ENCODE results near the gene CTIF.

Gene CTIF

DNA sequence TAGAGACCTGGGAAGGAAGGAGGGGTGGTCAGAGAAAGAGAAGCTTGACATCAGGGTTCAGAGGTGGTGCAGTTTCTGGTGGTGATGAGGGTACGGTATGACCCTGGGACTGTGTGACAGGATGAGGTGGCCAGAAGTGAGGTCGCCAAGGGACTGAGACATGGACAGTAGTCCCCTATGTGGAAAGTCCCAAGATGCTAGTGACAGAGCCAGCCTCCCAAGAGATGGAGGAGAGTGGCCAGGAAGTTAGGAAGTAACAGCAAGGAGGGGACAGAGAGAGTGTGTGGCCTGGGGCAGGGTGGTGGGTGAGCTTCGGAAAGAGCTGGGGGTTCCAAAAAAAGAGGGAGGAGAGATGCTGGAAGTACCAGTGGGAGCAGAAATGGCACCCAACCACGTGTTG lies 345.9 kb downstream of the CTIF start:
- no peak for DNase-seq (ENCODE audit: extremely low read depth, low read depth)

DNA sequence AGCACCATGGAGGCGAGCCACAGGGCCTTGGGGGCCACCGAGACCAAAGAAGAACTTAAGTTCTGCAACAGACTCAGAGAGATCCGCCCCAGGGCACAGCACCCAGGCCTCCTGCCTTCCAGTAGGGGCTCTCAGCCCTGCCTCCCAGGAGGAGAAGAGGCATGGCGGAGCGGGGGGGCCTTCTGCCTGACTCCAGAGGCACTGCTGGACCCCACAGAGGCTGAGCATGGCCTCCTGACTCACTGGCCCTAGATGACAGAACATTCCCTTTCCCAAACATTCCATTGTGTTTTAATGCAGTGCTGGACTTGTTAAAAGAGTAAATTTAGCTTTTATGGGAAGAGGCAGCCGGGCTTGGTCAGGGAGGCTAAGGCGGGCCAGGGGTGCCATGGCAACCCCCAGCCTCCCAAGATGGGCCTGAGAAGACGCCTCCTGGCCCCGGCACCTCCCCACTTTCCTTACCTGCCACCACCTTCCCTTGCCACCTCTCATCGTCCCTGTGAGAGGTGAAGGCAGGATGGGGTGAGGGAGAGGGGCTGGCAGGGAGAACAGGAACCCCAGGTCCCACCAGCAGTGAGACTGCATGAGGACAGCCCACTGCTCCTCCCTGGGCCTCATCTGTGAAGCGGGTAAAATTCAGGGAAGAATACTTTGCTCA lies 346.6 kb downstream of the CTIF start:
- no peak overlapping the region for H3K4me3 ChIP-seq (replicated peaks; ENCODE audit: low read depth, low read length)
- DNase-seq (ENCODE audit: extremely low read depth, low read depth), result no peak
- TF ChIP-seq, protein P1, sequence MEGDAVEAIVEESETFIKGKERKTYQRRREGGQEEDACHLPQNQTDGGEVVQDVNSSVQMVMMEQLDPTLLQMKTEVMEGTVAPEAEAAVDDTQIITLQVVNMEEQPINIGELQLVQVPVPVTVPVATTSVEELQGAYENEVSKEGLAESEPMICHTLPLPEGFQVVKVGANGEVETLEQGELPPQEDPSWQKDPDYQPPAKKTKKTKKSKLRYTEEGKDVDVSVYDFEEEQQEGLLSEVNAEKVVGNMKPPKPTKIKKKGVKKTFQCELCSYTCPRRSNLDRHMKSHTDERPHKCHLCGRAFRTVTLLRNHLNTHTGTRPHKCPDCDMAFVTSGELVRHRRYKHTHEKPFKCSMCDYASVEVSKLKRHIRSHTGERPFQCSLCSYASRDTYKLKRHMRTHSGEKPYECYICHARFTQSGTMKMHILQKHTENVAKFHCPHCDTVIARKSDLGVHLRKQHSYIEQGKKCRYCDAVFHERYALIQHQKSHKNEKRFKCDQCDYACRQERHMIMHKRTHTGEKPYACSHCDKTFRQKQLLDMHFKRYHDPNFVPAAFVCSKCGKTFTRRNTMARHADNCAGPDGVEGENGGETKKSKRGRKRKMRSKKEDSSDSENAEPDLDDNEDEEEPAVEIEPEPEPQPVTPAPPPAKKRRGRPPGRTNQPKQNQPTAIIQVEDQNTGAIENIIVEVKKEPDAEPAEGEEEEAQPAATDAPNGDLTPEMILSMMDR (IDR thresholded peaks at IDR 0.05; ENCODE audit: low read depth, low read length, missing control alignments), result no peak

More for the DNA sequence above, 345.9 kb downstream of the CTIF start:
- TF ChIP-seq, protein P1 (IDR thresholded peaks at IDR 0.05; ENCODE audit: low read depth, low read length, missing control alignments), result no peak
- H3K4me3 ChIP-seq (replicated peaks; ENCODE audit: low read depth, low read length), result no peak overlapping the region

DNA sequence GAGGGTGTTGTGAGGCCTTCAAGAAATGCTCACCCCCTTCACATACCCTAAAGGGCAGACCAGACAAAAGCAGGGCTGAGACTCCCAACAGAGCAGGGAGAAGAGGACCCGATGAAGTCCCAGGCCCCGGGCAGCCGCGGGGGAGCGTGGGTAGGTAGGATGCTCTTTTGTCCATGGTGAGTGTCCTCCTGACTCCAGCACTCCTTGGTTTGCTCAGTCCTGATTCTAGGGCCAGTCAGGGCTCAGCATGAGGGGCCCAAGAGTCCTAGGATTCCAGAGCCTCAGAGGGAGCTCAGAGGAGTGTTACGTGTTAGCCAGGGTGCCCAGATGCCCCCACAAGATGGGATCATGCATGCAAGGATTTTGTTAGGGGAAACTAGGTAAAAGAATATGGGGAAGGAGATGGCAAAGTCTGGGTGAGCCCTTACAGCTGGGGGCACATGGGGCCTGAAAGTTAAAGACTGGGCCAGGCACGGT lies 347.1 kb downstream of the CTIF start:
- no peak for DNase-seq (ENCODE audit: extremely low read depth, low read depth)
- H3K4me3 ChIP-seq (replicated peaks; ENCODE audit: low read depth, low read length), result no peak overlapping the region
- TF ChIP-seq, protein P1 (IDR thresholded peaks at IDR 0.05; ENCODE audit: low read depth, low read length, missing control alignments), result no peak

DNA sequence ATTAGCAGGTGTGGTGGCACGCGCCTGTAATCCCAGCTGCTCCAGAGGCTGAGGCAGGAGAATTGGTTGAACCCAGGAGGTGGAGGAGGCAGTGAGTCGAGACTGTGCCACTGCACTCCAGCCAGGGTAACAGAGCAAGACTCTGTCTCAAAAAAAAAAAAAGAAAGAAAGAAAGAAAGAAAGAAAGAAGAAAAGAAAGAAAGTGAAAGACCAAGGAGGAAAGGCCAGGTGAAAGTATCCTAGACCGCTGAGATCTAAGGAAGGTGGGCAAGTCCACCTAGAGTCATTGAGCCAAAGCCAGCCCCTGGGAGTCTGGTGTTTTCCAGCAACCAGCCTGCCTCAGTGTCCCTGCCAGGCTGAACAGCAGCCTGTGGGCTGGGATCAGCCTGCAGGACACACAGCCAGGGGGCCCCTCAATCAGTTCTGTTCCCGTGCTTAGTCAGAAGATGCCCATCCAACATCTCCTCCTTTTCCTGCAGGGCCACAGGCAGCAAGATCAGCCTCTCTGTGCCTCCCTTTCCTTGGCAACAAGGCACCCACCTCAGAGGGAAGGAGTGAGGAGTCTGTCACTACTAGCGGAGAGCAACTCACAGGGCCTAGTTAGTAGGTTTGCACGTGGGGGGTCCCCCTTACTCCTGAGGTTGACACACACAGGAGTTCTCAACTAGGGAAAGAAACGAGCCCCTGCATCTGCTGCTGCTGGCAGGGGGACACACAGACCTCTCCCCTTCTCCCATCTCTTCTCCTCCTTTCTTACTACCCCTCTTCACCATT lies 347.9 kb downstream of the CTIF start:
- TF ChIP-seq, protein P1 (IDR thresholded peaks at IDR 0.05; ENCODE audit: low read depth, low read length, missing control alignments), result no peak
- no peak for DNase-seq (ENCODE audit: extremely low read depth, low read depth)

DNA sequence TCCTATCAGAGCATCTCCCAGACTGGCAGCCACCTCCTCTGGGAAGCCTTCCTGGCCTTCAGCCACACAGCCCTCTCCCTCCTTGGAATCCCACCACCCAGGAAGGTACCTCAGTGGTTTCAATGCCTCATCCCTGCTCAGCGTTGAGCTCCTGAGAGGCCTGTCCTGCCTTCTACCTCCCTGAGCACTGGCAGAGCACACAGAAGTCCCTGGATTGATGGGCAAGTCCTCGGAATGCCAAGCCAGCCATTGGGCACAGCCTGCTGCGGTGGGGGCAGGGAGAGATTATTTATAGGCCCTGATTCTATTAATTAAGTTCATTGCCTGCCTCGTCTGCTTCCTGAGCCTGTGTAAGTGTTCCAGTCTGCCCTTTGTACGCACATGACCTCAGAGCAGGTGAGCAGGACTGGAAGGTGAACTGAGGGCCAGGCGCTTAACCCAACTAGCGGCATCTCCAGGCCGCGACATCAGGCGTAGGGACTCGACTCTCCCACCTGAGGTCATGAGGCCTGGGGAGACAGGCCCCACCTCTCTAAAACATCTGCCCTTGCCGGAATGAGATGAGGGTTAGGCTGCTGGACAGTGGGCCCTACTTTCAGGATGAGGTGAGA lies 348.6 kb downstream of the CTIF start:
- TF ChIP-seq, protein P1 (IDR thresholded peaks at IDR 0.05; ENCODE audit: low read depth, low read length, missing control alignments), result no peak
- no peak for DNase-seq (ENCODE audit: extremely low read depth, low read depth)
- H3K4me3 ChIP-seq (replicated peaks; ENCODE audit: low read depth, low read length), result no peak overlapping the region

More for the DNA sequence above, 347.9 kb downstream of the CTIF start:
- H3K4me3 ChIP-seq (replicated peaks; ENCODE audit: low read depth, low read length), result no peak overlapping the region

DNA sequence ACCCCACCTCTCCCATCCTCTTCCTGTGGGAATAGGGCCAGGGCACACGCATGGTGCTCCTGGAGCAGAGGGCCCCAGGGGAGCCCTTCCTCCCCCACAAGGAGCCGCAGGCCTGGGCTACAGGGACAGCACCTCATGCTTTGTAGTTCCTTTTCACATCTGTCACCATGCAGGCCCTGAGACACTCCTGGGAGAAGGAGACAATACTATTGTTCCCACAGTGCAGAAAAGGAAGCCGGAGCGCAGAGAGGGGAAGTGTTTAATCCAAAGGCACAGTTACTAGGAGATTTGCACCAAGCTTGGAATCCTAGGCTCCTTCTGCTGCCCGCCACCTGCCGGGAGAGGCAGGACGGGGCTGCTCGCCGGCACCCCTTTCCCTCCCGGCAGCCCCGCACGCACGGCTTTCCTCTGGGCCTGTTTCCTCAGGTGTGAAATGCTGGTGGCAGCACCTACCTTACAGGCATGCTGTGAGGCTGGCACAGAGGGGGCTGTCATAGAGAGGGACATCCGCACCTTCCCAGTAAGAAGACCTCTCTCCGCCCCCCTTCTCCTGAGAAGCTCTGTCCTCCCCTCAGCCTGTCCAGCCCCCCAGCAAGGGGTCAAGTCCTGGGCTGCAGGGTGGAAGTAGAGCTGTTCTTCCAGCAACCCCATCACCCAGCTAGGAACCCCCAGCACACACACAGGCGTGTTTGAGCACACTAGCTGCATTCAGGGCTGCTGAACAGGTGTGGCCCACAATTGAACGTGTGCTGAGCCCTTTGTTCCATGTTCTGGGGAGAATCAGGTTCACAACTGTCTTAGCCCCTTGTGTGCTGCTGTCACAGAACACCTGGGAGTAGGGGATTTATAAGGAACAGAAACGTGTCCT lies 349.3 kb downstream of the CTIF start:
- TF ChIP-seq, protein P1 (IDR thresholded peaks at IDR 0.05; ENCODE audit: low read depth, low read length, missing control alignments), result no peak
- DNase-seq (ENCODE audit: extremely low read depth, low read depth), result no peak

More for the DNA sequence above, 349.3 kb downstream of the CTIF start:
- no peak overlapping the region for H3K4me3 ChIP-seq (replicated peaks; ENCODE audit: low read depth, low read length)

All from HFF-Myc (cell line).